Omental fat pad (tissue), 4 donors: ENCODE measurements around the gene TSPO. TPM values are rescaled to one million over a fixed set of nuclear protein-coding genes. Genes with fewer than 3 reads are reported as not detected.

Experiments
- ATAC-seq: fragments of 150-250 bp; one replicate; pipeline ENCODE4 v1.9.1; 2016; ENCODE audit warnings: mild to moderate bottlenecking, moderate library complexity; ENCODE audit not compliant: low FRiP score
- DNase-seq: peaks from one replicate; pipeline ENCODE4 v3.0.0-alpha.2; 2019; ENCODE audit warnings: low spot score
- CTCF ChIP-seq, 3 donors: fragments of 450-650 bp; IDR thresholded peaks; one replicate each; pipeline ENCODE4 v1.5.1; 2016 to 2017; ENCODE audit warnings: antibody characterized with exemption in 3 of 3, mild to moderate bottlenecking in 3 of 3, moderate library complexity in 2 of 3
- total RNA-seq, 4 donors: library from RNA; depleted of rRNA; stranded (reverse); fragments of >200 nt; gene quantifications; one replicate each; pipeline ENCODE4 v1.1.0, GENCODE V29; 2016

The TSPO gene
- total RNA-seq, 4 donors from 2014 or later: 370 to 615 (median 577) TPM

- ATAC-seq: no peak
- TF ChIP-seq CTCF (IDR thresholded peaks at IDR 0.05): no peak
Measured at GRCh38 chr22:43180670-43181069, 29.3 kb downstream of the TSPO start.

GRCh38 chr22:43181321-43182076 lies 30.1 kb downstream of the TSPO start:
- DNase-seq (no peak), ATAC-seq (no peak)
- TF ChIP-seq CTCF (IDR thresholded peaks at IDR 0.05): no peak

More at GRCh38 chr22:43180670-43181069, 29.3 kb downstream of the TSPO start:
- no peak for DNase-seq

- DNase-seq (no peak), ATAC-seq (no peak)
- no peak for TF ChIP-seq CTCF (IDR thresholded peaks at IDR 0.05)
Measured at GRCh38 chr22:43182118-43182517, 30.8 kb downstream of the TSPO start.

- DNase-seq: no peak
- ATAC-seq: no peak
- no peak for TF ChIP-seq CTCF (IDR thresholded peaks at IDR 0.05)
Measured at GRCh38 chr22:43182726-43183125, 31.4 kb downstream of the TSPO start.

GRCh38 chr22:43183496-43184277 lies 32.3 kb downstream of the TSPO start:
- DNase-seq (no peak), ATAC-seq (no peak)
- no peak for TF ChIP-seq CTCF (IDR thresholded peaks at IDR 0.05)

- ATAC-seq (no peak), DNase-seq (no peak)
- no peak for TF ChIP-seq CTCF (IDR thresholded peaks at IDR 0.05)
Measured at GRCh38 chr22:43185860-43186261, 34.5 kb downstream of the TSPO start.
